Stimulated activated naive CD8-positive, alpha-beta T cell treated with anti-CD3 and anti-CD28 coated beads, Interleukin-15, Interleukin-2, amounts not matched to agents 100 U/mL and 50 U/mL, for 24 hours (primary cell): ENCODE results near the gene SPECC1L.

ENCODE experiments used
- ATAC-seq: fragments of 150-1000 bp; cut with Tn5 transposase; one replicate; pipeline ENCODE4 v1.10.0; 2021
- DNase-seq: peaks from one replicate; pipeline ENCODE4 v3.0.0; 2021

SPECC1L gene

GRCh38 chr22:24359452-24360120, 89.0 kb downstream of the SPECC1L start:
- DNase-seq (no peak), ATAC-seq (no peak)

DNA sequence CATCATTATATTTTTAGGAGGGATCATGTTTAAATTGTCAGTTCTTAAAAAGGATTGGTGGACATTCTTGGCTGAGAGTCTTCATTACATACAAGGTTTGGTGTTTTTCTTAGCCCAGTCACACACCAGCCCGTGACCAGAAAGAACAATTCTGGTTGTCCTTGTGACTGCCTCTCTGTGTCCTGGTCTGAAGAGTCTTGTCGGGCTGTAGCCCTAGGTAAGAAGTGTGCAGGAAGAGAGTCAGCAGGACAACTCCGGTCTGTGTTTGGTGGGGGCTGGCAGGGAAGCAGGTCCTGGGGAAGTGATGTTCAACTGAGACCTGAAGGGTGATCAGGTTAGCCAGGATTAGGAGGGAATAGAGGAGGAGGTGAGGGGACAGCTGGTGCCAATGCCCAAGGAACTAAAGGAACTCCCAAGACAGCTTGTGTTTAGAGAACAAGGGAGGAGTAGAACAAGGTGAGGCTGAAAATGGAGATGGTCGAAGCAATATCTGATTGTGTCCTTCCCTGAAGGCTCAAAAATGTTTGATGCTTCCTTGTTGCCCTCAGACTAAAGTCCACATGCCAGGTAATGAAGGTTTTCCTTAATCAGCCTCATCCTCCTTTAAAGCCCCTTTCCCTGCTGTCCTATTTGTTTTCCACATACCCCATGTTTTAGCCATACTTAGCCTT, 91.5 kb downstream of the SPECC1L start:
- ATAC-seq (no peak), DNase-seq (no peak)

DNA sequence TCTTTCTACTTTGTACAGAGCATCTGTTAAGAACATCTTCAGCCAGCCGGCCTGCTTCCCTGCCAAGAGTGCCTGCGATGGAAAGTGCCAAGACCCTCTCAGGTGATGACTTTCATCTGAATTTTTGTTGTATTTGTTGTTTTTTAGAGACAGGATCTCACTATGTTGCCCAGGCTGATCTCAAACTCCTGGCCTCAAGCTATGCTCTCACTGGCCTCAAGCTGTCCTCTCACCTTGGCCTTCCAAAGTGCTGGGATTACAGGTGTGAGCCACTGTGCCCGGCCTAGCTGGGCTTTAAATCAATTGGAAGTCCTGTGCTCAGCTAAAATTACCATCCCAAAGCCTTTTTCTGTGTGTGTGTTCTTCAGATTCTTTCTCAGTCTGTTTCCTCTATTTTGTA, 92.6 kb downstream of the SPECC1L start:
- DNase-seq, result no peak
- no peak for ATAC-seq

DNA sequence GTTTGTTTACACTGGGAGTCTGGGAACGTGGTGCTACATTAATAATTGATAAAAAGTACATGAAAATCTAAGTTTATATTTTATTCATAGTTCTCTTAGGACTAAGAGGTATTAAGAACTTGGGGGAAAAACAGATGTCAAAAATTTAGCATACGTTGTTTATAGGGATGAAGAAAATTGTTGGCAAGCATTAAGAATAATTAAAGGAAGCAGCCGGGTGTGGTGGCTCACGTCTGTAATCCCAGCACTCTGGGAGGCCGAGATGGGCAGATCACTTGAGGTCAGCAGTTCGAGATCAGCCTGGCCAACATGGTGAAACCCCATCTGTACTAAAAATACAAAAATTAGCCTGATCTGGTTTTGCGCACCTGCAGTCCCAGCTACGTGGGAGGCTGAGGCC, 96.1 kb downstream of the SPECC1L start:
- no peak for ATAC-seq
- no peak for DNase-seq

GRCh38 chr22:24367841-24368240, 97.2 kb downstream of the SPECC1L start:
- ATAC-seq (no peak), DNase-seq (no peak)

DNA sequence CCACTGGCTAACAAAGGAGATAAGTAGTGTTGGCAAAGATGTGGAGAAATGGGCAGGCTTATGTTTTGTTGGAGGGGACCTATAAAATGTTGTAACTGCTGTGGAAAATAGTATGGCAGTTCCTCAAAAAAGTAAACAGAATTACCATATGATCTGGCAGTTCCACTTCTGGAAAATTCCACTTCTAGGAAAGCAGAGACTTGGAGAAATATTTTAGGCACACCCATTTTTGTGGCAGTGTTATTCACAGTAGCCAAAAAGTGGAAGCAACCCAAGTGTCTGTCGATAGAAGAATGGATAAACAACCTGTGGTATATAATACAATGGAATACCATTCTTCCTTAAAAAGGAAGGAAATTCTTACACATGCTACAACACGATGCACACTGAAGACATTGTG, 99.8 kb downstream of the SPECC1L start:
- ATAC-seq, result no peak

DNA sequence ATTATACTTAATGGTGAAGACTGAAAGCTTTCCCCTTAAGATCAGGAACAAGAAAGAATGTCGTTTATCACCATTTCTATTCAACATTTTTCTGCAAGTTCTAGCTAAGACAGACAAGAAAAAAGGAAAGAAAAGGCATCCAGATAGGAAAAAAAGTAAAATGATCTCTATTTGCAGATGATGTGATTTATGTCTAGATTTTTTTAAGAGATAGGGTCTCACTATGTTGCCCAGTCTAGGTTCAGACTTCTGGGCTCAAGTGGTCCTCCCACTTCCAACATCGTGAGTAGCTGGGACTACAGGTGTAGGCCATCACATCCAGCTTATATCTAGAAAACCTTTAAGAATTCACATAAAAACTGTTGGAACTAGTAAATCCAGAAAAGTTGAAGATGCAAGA, 105.4 kb downstream of the SPECC1L start:
- no peak for ATAC-seq
- DNase-seq, result no peak

More for the DNA sequence above, 99.8 kb downstream of the SPECC1L start:
- no peak for DNase-seq

GRCh38 chr22:24376586-24376985, 106.0 kb downstream of the SPECC1L start:
- DNase-seq, result no peak
- ATAC-seq, result no peak

- DNase-seq, result no peak
- ATAC-seq, result no peak
These were observed 108.9 kb downstream of the SPECC1L start for GRCh38 chr22:24379536-24379935.

DNA sequence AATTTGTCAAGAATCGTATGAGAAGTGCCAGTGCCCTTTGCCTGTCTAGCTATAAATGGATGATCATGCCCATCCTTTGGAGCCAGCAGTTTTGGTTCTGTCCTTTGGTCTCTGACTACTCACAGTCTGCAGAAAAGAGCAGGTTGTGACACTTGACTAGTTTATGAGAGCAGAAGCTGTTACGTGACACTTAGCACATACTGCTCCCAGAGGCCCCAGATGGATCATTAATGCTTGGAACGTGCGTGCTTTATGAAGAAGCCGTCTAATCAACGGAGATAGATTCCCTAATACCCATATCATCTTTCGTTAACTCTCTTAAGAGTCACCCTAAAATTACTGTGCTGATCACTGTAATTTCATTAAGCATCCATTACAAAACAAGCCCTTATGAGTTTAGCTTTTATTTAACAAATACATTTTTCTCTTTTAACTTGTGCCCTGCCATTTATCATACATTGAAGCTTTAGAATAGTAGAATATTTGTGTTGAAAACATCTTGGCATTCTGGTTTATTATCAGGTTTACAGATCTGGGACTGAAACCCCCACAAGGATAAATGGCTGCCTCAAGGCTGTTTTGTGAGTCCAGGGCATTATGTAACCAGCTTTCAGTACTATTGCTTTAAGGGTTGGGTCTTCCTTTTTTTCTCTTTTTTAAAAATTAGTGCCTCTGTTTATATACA, 109.7 kb downstream of the SPECC1L start:
- ATAC-seq (no peak), DNase-seq (no peak)

GRCh38 chr22:24380905-24381230, 110.2 kb downstream of the SPECC1L start:
- DNase-seq, result no peak
- no peak for ATAC-seq

- ATAC-seq (no peak), DNase-seq (no peak)
These were observed 112.4 kb downstream of the SPECC1L start for GRCh38 chr22:24383061-24383460.

GRCh38 chr22:24384131-24384530, 113.5 kb downstream of the SPECC1L start:
- no peak for DNase-seq
- ATAC-seq, result no peak

GRCh38 chr22:24386937-24387471, 116.4 kb downstream of the SPECC1L start:
- DNase-seq (no peak), ATAC-seq (no peak)

DNA sequence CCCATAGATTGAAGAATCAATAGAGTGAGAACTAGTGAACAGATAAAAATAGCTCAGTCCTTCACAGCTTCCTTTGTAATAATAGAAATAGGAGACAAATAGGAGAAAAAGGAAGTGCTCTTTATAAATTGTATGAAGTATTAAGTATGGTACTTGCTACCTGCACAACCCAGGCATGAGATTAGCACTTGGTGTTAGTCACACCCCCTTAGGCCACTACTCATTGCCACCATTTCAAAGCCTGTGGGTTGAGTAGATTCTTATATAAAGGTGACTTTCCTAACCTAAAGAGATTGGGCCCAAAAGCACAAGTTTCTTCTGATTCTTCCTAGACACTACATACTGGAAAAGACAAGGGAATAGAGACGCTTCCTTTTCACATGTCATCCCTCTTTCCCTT, 119.0 kb downstream of the SPECC1L start:
- DNase-seq (no peak), ATAC-seq (no peak)

DNA sequence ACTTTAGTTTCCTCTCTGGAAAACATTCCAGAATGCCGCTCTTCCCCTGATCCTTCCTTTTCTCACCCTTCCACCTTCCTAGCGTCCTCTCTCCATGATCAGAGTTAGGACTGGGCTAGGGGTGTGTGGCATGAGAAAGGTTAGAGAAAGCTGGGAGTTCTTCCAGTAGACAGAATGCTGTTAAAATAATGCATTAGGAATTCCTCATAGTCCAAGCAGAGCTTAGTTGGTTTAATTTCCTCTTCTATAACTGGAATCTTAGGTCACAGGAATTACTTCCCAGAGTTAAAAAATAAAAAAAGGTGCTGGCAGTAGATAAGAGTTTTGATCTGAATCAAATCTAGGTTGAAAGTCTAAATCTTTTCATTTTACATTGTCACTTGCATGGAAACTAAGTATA, 119.5 kb downstream of the SPECC1L start:
- DNase-seq (no peak), ATAC-seq (no peak)

DNA sequence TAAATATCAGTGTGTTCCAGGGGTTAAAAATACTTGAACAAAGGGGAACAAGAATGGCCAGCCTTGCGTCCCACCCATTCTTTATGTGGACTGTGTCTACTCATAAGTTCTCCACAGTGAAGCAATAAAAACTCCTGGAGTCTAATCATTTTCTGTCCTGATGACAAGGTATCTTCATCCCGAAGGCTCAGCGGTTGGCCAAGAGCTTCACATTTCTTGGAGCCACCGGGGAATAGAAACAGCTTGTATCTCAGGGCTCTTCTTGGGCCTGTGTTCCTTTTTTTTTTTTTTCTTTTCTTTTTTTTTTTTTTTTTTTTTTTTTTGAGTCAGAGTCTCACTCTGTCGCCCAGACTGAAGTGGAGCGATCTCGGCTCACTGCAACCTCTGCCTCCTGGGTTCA, 119.9 kb downstream of the SPECC1L start:
- ATAC-seq (no peak), DNase-seq (no peak)

- ATAC-seq (no peak), DNase-seq (no peak)
These were observed 121.2 kb downstream of the SPECC1L start for GRCh38 chr22:24391836-24392217.

- DNase-seq (no peak), ATAC-seq (no peak)
These were observed 121.7 kb downstream of the SPECC1L start for GRCh38 chr22:24392218-24392931.

GRCh38 chr22:24393012-24393559, 122.5 kb downstream of the SPECC1L start:
- ATAC-seq (no peak), DNase-seq (no peak)

- ATAC-seq (no peak), DNase-seq (no peak)
These were observed 123.2 kb downstream of the SPECC1L start for GRCh38 chr22:24393848-24394247.

GRCh38 chr22:24394254-24394653, 123.6 kb downstream of the SPECC1L start:
- ATAC-seq, result no peak
- DNase-seq, result no peak

- DNase-seq (no peak), ATAC-seq (no peak)
These were observed 127.8 kb downstream of the SPECC1L start for GRCh38 chr22:24398409-24398808.
